CD4-positive, alpha-beta T cell treated with Interleukin-15 for 4 hours (primary cell): ENCODE measurements around the gene UBE2L3.
"Not testable (repeated sequence)": the region's sequence is repeated elsewhere in the genome, so short reads cannot be mapped to it uniquely, and the experiment has no call there.

Source experiments
- DNase-seq: peaks from one replicate; pipeline ENCODE4 v3.0.0-alpha.2; 2020; ENCODE audit warnings: low spot score

UBE2L3 gene

GRCh38 chr22:21567456-21568346 is at the start of gene UBE2L3:
Gene UBE2L3, plus strand, starts transcription at chr22:21567714. Its CDS starts 31 bp downstream, at chr22:21567745.
- peak; percentile 77 for DNase-seq

GRCh38 chr22:21526705-21527500 is 40.6 kb upstream of the UBE2L3 start:
- not testable (repeated sequence) for DNase-seq

- not testable (repeated sequence) for DNase-seq
Measured at GRCh38 chr22:21531525-21531924, 36.0 kb upstream of the UBE2L3 start.

GRCh38 chr22:21532863-21533648 is 34.5 kb upstream of the UBE2L3 start:
- DNase-seq: not testable (repeated sequence)

- not testable (repeated sequence) for DNase-seq
Measured at GRCh38 chr22:21539862-21540261, 27.7 kb upstream of the UBE2L3 start.

GRCh38 chr22:21544432-21545322 is 22.8 kb upstream of the UBE2L3 start:
- DNase-seq: not testable (repeated sequence)

GRCh38 chr22:21549558-21549957 is 18.0 kb upstream of the UBE2L3 start:
- DNase-seq: not testable (repeated sequence)

- DNase-seq: not testable (repeated sequence)
Measured at GRCh38 chr22:21550008-21550677, 17.4 kb upstream of the UBE2L3 start.

- not testable (repeated sequence) for DNase-seq
Measured at GRCh38 chr22:21550678-21551047, 16.9 kb upstream of the UBE2L3 start.

- DNase-seq: not testable (repeated sequence)
Measured at GRCh38 chr22:21551361-21551760, 16.2 kb upstream of the UBE2L3 start, which contains the start of gene RIMBP3C. Gene RIMBP3C, minus strand, starts transcription at chr22:21551461. Its CDS starts 485 bp downstream, at chr22:21550976.

GRCh38 chr22:21559345-21560125 is 8.0 kb upstream of the UBE2L3 start:
- DNase-seq: not testable (repeated sequence)

GRCh38 chr22:21560657-21561056 is 6.9 kb upstream of the UBE2L3 start:
- not testable (repeated sequence) for DNase-seq

- no peak for DNase-seq
Measured at GRCh38 chr22:21563912-21564311, 3.6 kb upstream of the UBE2L3 start.

GRCh38 chr22:21564411-21564810 is 3.1 kb upstream of the UBE2L3 start:
- DNase-seq: no peak

- DNase-seq: peak; percentile 9
Measured at GRCh38 chr22:21568347-21569075, 997 bp downstream of the UBE2L3 start.

GRCh38 chr22:21569076-21569427 is 1.5 kb downstream of the UBE2L3 start:
- DNase-seq: not testable (repeated sequence)

- no peak for DNase-seq
Measured at GRCh38 chr22:21569459-21570170, 2.1 kb downstream of the UBE2L3 start.

- no peak for DNase-seq
Measured at GRCh38 chr22:21570398-21570797, 2.9 kb downstream of the UBE2L3 start.
